Measurements from ENCODE around the gene SPATA31C1.

GRCh38 chr9:87957839-87958238, 40.1 kb downstream of the SPATA31C1 start:
- TF ChIP-seq ARNTL (CRISPR knock-in tag; IDR thresholded peaks at IDR 0.05; ENCODE audit: borderline replicate concordance, low read depth) (no peak), ZFP3 (CRISPR knock-in tag; IDR thresholded peaks at IDR 0.05) (no peak), ZFP30 (CRISPR knock-in tag; IDR thresholded peaks at IDR 0.05) (no peak), RARB (CRISPR knock-in tag; IDR thresholded peaks at IDR 0.05) (no peak), PPARA (CRISPR knock-in tag; IDR thresholded peaks at IDR 0.05; ENCODE audit: borderline replicate concordance) (no peak)

Measured in SK-N-SH treated with all-trans-retinoic acid at 6 μM for 48 hours (cell line).